SH-SY5Y (cell line): ENCODE data around the gene RFTN2.

ENCODE experiments used
- GATA2 ChIP-seq: IDR thresholded peaks from 2 replicates; pipeline ENCODE4 v1.6.1; 2011; ENCODE audit warnings: mild to moderate bottlenecking, low read depth, low read length
- GATA3 ChIP-seq: IDR thresholded peaks from 2 replicates; pipeline ENCODE4 v1.6.1; 2011; ENCODE audit warnings: low read depth, mild to moderate bottlenecking, low read length, moderate library complexity

DNA sequence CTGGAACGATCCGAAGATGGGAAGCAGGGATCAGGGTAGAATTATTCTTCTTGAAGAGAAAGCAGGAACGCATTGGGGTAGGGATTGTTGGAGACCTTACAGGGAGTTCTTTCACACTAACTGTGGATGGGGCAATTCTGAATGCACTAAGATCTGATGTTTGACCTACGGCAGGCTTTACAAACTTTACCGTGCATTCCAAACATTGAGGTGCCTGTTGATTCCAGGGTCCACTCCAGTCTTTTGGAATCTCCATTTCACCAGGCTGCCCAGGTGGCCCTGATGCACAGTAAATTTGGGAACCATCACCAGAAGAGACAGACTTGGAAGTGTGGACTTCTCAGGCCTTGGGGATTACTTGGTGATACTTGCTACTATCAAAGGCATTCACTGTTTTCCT lies 76.9 kb downstream of the RFTN2 start:
- no peak for TF ChIP-seq GATA2
- TF ChIP-seq GATA3, result no peak
